Camera-type eye (tissue), 1 donor: ENCODE results near the gene MSH5. TPM values are rescaled to one million over a fixed set of nuclear protein-coding genes. Genes with fewer than 3 reads are reported as not detected.

ENCODE experiments used
- total RNA-seq: library from RNA; depleted of rRNA; stranded (reverse); fragments of >200 nt; gene quantifications from one replicate; pipeline ENCODE4 v1.2.3, GENCODE V29; 2014

Gene MSH5
- total RNA-seq, 1 donor from 2014 or later, result 16.5 TPM

Other genes with a start within 250 kb of the MSH5 start
- gene MICB, start 241.9 kb upstream of the MSH5 start, total RNA-seq, result 2.8 TPM
- gene MCCD1, start 211.0 kb upstream of the MSH5 start, total RNA-seq, result not detected
- 327 TPM for gene DDX39B, start 198.0 kb upstream of the MSH5 start, total RNA-seq
- gene ATP6V1G2, start 193.4 kb upstream of the MSH5 start, total RNA-seq, result 19.2 TPM
- 21.8 TPM for gene NFKBIL1, start 192.4 kb upstream of the MSH5 start, total RNA-seq
- not detected for gene LTA, start 167.7 kb upstream of the MSH5 start, total RNA-seq
- not detected for gene TNF, start 164.4 kb upstream of the MSH5 start, total RNA-seq
- gene LTB, start 157.6 kb upstream of the MSH5 start, total RNA-seq, result 1.4 TPM
- 11.2 TPM for gene LST1, start 153.7 kb upstream of the MSH5 start, total RNA-seq
- gene NCR3, start 147.0 kb upstream of the MSH5 start, total RNA-seq, result not detected
- gene AIF1, start 124.8 kb upstream of the MSH5 start, total RNA-seq, result 10.5 TPM
- 88.1 TPM for gene PRRC2A, start 119.3 kb upstream of the MSH5 start, total RNA-seq
- gene BAG6, start 87.3 kb upstream of the MSH5 start, total RNA-seq, result 226 TPM
- 1.0 TPM for gene APOM, start 84.1 kb upstream of the MSH5 start, total RNA-seq
- gene C6orf47, start 79.2 kb upstream of the MSH5 start, total RNA-seq, result 19.6 TPM
- gene GPANK1, start 75.0 kb upstream of the MSH5 start, total RNA-seq, result 18.6 TPM
- gene CSNK2B, start 73.9 kb upstream of the MSH5 start, total RNA-seq, result 108 TPM
- gene LY6G5B, start 70.0 kb upstream of the MSH5 start, total RNA-seq, result 2.3 TPM
- gene LY6G5C, start 58.9 kb upstream of the MSH5 start, total RNA-seq, result 1.9 TPM
- gene ABHD16A, start 36.7 kb upstream of the MSH5 start, total RNA-seq, result 53.2 TPM
- not detected for gene LY6G6F, start 33.1 kb upstream of the MSH5 start, total RNA-seq
- gene LY6G6D, start 24.7 kb upstream of the MSH5 start, total RNA-seq, result not detected
- gene LY6G6C, start 18.3 kb upstream of the MSH5 start, total RNA-seq, result not detected
- 0.55 TPM for gene MPIG6B, start 16.6 kb upstream of the MSH5 start, total RNA-seq
- 108 TPM for gene DDAH2, start 10.7 kb upstream of the MSH5 start, total RNA-seq
- 89.1 TPM for gene CLIC1, start 3.5 kb upstream of the MSH5 start, total RNA-seq
- gene SAPCD1, start 22.7 kb downstream of the MSH5 start, total RNA-seq, result 3.8 TPM
- gene VWA7, start 37.3 kb downstream of the MSH5 start, total RNA-seq, result 0.88 TPM
- gene VARS1, start 55.7 kb downstream of the MSH5 start, total RNA-seq, result 43.6 TPM
- gene LSM2, start 67.0 kb downstream of the MSH5 start, total RNA-seq, result 21.4 TPM
- gene HSPA1L, start 75.3 kb downstream of the MSH5 start, total RNA-seq, result 4.8 TPM
- gene HSPA1A, start 75.5 kb downstream of the MSH5 start, total RNA-seq, result 744 TPM
- gene HSPA1B, start 87.7 kb downstream of the MSH5 start, total RNA-seq, result 869 TPM
- 32.8 TPM for gene NEU1, start 122.8 kb downstream of the MSH5 start, total RNA-seq
- 3.0 TPM for gene SLC44A4, start 139.0 kb downstream of the MSH5 start, total RNA-seq
- 86.3 TPM for gene EHMT2, start 157.7 kb downstream of the MSH5 start, total RNA-seq
- gene ZBTB12, start 162.1 kb downstream of the MSH5 start, total RNA-seq, result 17.9 TPM
- gene C2, start 187.7 kb downstream of the MSH5 start, total RNA-seq, result 6.2 TPM
- 14.6 TPM for gene CFB, start 206.1 kb downstream of the MSH5 start, total RNA-seq
- 54.3 TPM for gene NELFE, start 219.0 kb downstream of the MSH5 start, total RNA-seq
- 47.2 TPM for gene SKIC2, start 219.2 kb downstream of the MSH5 start, total RNA-seq
- gene DXO, start 232.1 kb downstream of the MSH5 start, total RNA-seq, result 20.6 TPM
- 29.9 TPM for gene C4A, start 242.1 kb downstream of the MSH5 start, total RNA-seq